Forelimb muscle (tissue), 1 donor: ENCODE results near the gene SFT2D2. TPM values are rescaled to one million over a fixed set of nuclear protein-coding genes. Genes with fewer than 3 reads are reported as not detected.

Source experiments
- polyA plus RNA-seq: library from polyadenylated mRNA; unstranded; fragments of 120-200 nt; gene quantifications from one replicate; pipeline ENCODE4 v1.2.1, GENCODE V29; 2013; ENCODE audit not compliant: insufficient read length

Gene SFT2D2
- polyA plus RNA-seq, 1 donor: 7.3 TPM

Other genes with a start within 250 kb of the SFT2D2 start
- gene GPR161, start 89.1 kb upstream of the SFT2D2 start, polyA plus RNA-seq: 10.8 TPM
- 31.2 TPM for gene TIPRL, start 47.0 kb upstream of the SFT2D2 start, polyA plus RNA-seq
- gene TBX19, start 54.9 kb downstream of the SFT2D2 start, polyA plus RNA-seq: 1.3 TPM